Retinal pigment epithelial cell (primary cell): Measurements from ENCODE around the gene FMR1NB.

ENCODE experiments used
- DNase-seq: peaks from one replicate; pipeline ENCODE4 v3.0.0-alpha.2; 2010; ENCODE audit warnings: low read depth
- H3K4me3 ChIP-seq: 2 replicates; pipeline ENCODE4 v1.5.1; 2011; ENCODE audit warnings: mild to moderate bottlenecking, low read length, control low read depth, moderate library complexity
- TF ChIP-seq, protein P1 (sequence below): conservative IDR thresholded peaks from 2 replicates; pipeline ENCODE4 v1.5.1; 2011; ENCODE audit warnings: low read depth, low read length, control low read depth, inconsistent platforms

FMR1NB gene

GRCh38 chrX:147957291-147957690, 23.8 kb upstream of the FMR1NB start:
- DNase-seq = no peak
- TF ChIP-seq, protein P1, sequence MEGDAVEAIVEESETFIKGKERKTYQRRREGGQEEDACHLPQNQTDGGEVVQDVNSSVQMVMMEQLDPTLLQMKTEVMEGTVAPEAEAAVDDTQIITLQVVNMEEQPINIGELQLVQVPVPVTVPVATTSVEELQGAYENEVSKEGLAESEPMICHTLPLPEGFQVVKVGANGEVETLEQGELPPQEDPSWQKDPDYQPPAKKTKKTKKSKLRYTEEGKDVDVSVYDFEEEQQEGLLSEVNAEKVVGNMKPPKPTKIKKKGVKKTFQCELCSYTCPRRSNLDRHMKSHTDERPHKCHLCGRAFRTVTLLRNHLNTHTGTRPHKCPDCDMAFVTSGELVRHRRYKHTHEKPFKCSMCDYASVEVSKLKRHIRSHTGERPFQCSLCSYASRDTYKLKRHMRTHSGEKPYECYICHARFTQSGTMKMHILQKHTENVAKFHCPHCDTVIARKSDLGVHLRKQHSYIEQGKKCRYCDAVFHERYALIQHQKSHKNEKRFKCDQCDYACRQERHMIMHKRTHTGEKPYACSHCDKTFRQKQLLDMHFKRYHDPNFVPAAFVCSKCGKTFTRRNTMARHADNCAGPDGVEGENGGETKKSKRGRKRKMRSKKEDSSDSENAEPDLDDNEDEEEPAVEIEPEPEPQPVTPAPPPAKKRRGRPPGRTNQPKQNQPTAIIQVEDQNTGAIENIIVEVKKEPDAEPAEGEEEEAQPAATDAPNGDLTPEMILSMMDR = no peak

GRCh38 chrX:147958291-147958690, 22.8 kb upstream of the FMR1NB start:
- H3K4me3 ChIP-seq = no peak overlapping the region
- no peak for DNase-seq
- TF ChIP-seq, protein P1 = no peak

More at GRCh38 chrX:147957291-147957690, 23.8 kb upstream of the FMR1NB start:
- H3K4me3 ChIP-seq = no peak overlapping the region

DNA sequence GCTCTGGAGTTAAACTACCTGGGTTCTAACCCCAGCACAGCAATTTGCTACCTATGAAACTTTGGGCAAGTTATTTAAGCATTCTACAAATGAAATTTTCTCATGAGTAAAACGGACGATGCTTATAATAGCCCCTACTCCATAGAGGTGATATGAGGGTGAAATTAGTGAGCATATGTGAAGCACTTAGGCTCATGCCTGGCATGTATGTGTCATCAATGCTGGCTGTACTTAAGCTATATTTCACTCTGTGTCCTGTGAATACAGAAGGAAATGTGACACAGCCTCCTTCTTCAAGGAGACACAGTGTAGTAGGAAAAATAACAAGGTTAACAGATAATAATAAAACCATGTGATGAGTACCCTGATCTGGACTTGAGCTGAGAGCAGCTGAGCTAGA, 20.4 kb upstream of the FMR1NB start:
- TF ChIP-seq, protein P1 = no peak
- no peak for DNase-seq
- no peak overlapping the region for H3K4me3 ChIP-seq

DNA sequence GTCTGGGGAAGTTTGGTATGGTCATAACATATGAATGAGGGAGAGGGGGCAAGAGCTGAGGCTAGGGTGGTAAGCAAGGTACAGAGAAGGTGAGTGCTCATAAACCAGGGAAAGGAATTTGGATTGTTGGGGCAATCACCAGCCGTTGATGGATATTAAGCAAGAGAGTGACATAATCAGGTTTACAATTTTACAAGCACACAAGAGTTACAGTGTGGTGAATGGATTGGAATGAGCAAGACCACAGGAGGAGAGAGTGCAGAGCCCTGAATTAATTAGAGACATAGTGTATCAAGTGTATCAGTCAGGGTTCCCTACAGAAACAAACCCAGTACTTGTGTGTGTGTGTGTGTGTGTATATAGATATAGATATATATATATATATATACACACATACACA, 18.7 kb upstream of the FMR1NB start:
- no peak for DNase-seq
- no peak overlapping the region for H3K4me3 ChIP-seq
- TF ChIP-seq, protein P1 = no peak

- DNase-seq = no peak
- H3K4me3 ChIP-seq = no peak overlapping the region
- TF ChIP-seq, protein P1 = no peak
Observed at GRCh38 chrX:147978931-147979330, 2.2 kb upstream of the FMR1NB start.

DNA sequence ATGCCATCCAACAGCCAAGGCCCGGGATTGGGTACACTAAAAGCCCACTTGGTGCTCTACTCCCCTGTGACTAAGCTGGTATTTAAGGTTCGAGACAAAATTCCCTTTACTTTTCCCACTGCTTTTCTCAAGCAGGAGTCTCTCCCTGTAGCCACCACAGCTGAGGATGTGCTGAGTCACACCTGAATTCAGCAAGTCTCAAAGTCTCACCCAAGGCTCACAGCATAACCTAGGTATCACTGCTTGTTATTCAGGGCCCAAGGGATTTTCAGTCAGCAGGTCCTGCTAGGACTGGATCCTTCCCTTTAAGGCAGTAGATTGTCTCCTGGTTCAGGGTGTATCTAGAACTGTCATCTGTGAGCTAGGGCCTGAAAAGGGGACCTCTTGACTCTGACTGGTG, 39.2 kb downstream of the FMR1NB start:
- DNase-seq = no peak
- TF ChIP-seq, protein P1 = no peak
- H3K4me3 ChIP-seq = no peak overlapping the region

- TF ChIP-seq, protein P1 = no peak
Observed at GRCh38 chrX:148024425-148025148, 43.5 kb downstream of the FMR1NB start.

More at GRCh38 chrX:148024425-148025148, 43.5 kb downstream of the FMR1NB start:
- H3K4me3 ChIP-seq = no peak overlapping the region
- DNase-seq = no peak
